Measurements from ENCODE around the gene PNMA6A.
"Not testable (repeated sequence)": the region's sequence is repeated elsewhere in the genome, so short reads cannot be mapped to it uniquely, and the experiment has no call there.

The PNMA6A gene

GRCh38 chrX:153071909-153072583 lies at the start of gene PNMA6A:
Gene PNMA6A, plus strand, starts transcription at chrX:153072454. Its CDS starts 609 bp downstream, at chrX:153073063.
- not testable (repeated sequence) for H3K9ac ChIP-seq (ENCODE audit: low read length); H3K27me3 ChIP-seq (replicated peaks; ENCODE audit: control insufficient read depth, insufficient read depth, low read length); H3K9me3 ChIP-seq (ENCODE audit: control insufficient read depth, low read length); H3K36me3 ChIP-seq (ENCODE audit: control insufficient read depth, insufficient read depth, low read length, severe bottlenecking); DNase-seq (ENCODE audit: low read depth); H3K4me1 ChIP-seq (ENCODE audit: control insufficient read depth, insufficient read depth, low read length); H3K4me3 ChIP-seq (ENCODE audit: low read length)

GRCh38 chrX:153026501-153026900 lies 45.8 kb upstream of the PNMA6A start:
- not testable (repeated sequence) for H3K9me3 ChIP-seq (ENCODE audit: control insufficient read depth, low read length); H3K4me3 ChIP-seq (ENCODE audit: low read length); H3K4me1 ChIP-seq (ENCODE audit: control insufficient read depth, insufficient read depth, low read length); H3K36me3 ChIP-seq (ENCODE audit: control insufficient read depth, insufficient read depth, low read length, severe bottlenecking); DNase-seq (ENCODE audit: low read depth); H3K9ac ChIP-seq (ENCODE audit: low read length)
- peaks cover 15% of the 10 kb centered on the region for H3K27me3 ChIP-seq (replicated peaks; ENCODE audit: control insufficient read depth, insufficient read depth, low read length)

GRCh38 chrX:153028487-153028886 lies 43.8 kb upstream of the PNMA6A start:
- not testable (repeated sequence) for H3K4me3 ChIP-seq (ENCODE audit: low read length); H3K9me3 ChIP-seq (ENCODE audit: control insufficient read depth, low read length); H3K9ac ChIP-seq (ENCODE audit: low read length); DNase-seq (ENCODE audit: low read depth); H3K36me3 ChIP-seq (ENCODE audit: control insufficient read depth, insufficient read depth, low read length, severe bottlenecking); H3K4me1 ChIP-seq (ENCODE audit: control insufficient read depth, insufficient read depth, low read length)
- peaks cover 12% of the 10 kb centered on the region for H3K27me3 ChIP-seq (replicated peaks; ENCODE audit: control insufficient read depth, insufficient read depth, low read length)

- Histone ChIP-seq H3K4me1 (ENCODE audit: control insufficient read depth, insufficient read depth, low read length) (no peaks in the 10 kb centered on the region), H3K9me3 (ENCODE audit: control insufficient read depth, low read length) (no peaks in the 10 kb centered on the region), H3K27me3 (replicated peaks; ENCODE audit: control insufficient read depth, insufficient read depth, low read length) (peaks cover 15% of the 10 kb centered on the region), H3K9ac (ENCODE audit: low read length) (no peak overlapping the region), H3K4me3 (ENCODE audit: low read length) (no peak overlapping the region), H3K36me3 (ENCODE audit: control insufficient read depth, insufficient read depth, low read length, severe bottlenecking) (no peaks in the 10 kb centered on the region)
- DNase-seq (ENCODE audit: low read depth): no peak
Observed at GRCh38 chrX:153029162-153029561, 43.1 kb upstream of the PNMA6A start.

- Histone ChIP-seq H3K36me3 (ENCODE audit: control insufficient read depth, insufficient read depth, low read length, severe bottlenecking) (no peaks in the 10 kb centered on the region), H3K27me3 (replicated peaks; ENCODE audit: control insufficient read depth, insufficient read depth, low read length) (peaks cover 13% of the 10 kb centered on the region), H3K4me3 (ENCODE audit: low read length) (no peak overlapping the region), H3K4me1 (ENCODE audit: control insufficient read depth, insufficient read depth, low read length) (no peaks in the 10 kb centered on the region), H3K9me3 (ENCODE audit: control insufficient read depth, low read length) (no peaks in the 10 kb centered on the region), H3K9ac (ENCODE audit: low read length) (no peak overlapping the region)
- DNase-seq (ENCODE audit: low read depth): no peak
Observed at GRCh38 chrX:153029875-153030274, 42.4 kb upstream of the PNMA6A start.

GRCh38 chrX:153030801-153031200 lies 41.5 kb upstream of the PNMA6A start:
- Histone ChIP-seq H3K36me3 (ENCODE audit: control insufficient read depth, insufficient read depth, low read length, severe bottlenecking) (no peaks in the 10 kb centered on the region), H3K4me1 (ENCODE audit: control insufficient read depth, insufficient read depth, low read length) (no peaks in the 10 kb centered on the region), H3K4me3 (ENCODE audit: low read length) (no peak overlapping the region), H3K9me3 (ENCODE audit: control insufficient read depth, low read length) (no peaks in the 10 kb centered on the region), H3K27me3 (replicated peaks; ENCODE audit: control insufficient read depth, insufficient read depth, low read length) (peaks cover 9% of the 10 kb centered on the region), H3K9ac (ENCODE audit: low read length) (no peak overlapping the region)
- DNase-seq (ENCODE audit: low read depth): no peak

- no peaks in the 10 kb centered on the region for H3K36me3 ChIP-seq (ENCODE audit: control insufficient read depth, insufficient read depth, low read length, severe bottlenecking)
- DNase-seq (ENCODE audit: low read depth): peak; percentile 71
- no peaks in the 10 kb centered on the region for H3K9me3 ChIP-seq (ENCODE audit: control insufficient read depth, low read length)
- H3K27me3 ChIP-seq (replicated peaks; ENCODE audit: control insufficient read depth, insufficient read depth, low read length): peaks cover 20% of the 10 kb centered on the region
- H3K9ac ChIP-seq (ENCODE audit: low read length): peak overlapping the region; percentile 72
- peak overlapping the region; percentile 70 for H3K4me3 ChIP-seq (ENCODE audit: low read length)
- H3K4me1 ChIP-seq (ENCODE audit: control insufficient read depth, insufficient read depth, low read length): no peaks in the 10 kb centered on the region
Observed at GRCh38 chrX:153032397-153033118, 39.7 kb upstream of the PNMA6A start.

GRCh38 chrX:153049093-153049492 lies 23.2 kb upstream of the PNMA6A start:
- Histone ChIP-seq H3K27me3 (replicated peaks; ENCODE audit: control insufficient read depth, insufficient read depth, low read length) (peaks cover 56% of the 10 kb centered on the region), H3K9me3 (ENCODE audit: control insufficient read depth, low read length) (peaks cover 18% of the 10 kb centered on the region), H3K9ac (ENCODE audit: low read length) (no peak overlapping the region), H3K4me1 (ENCODE audit: control insufficient read depth, insufficient read depth, low read length) (no peaks in the 10 kb centered on the region), H3K4me3 (ENCODE audit: low read length) (no peak overlapping the region), H3K36me3 (ENCODE audit: control insufficient read depth, insufficient read depth, low read length, severe bottlenecking) (no peaks in the 10 kb centered on the region)
- no peak for DNase-seq (ENCODE audit: low read depth)

GRCh38 chrX:153052534-153052933 lies 19.7 kb upstream of the PNMA6A start:
- DNase-seq (ENCODE audit: low read depth): peak; percentile 9
- peaks cover 18% of the 10 kb centered on the region for H3K9me3 ChIP-seq (ENCODE audit: control insufficient read depth, low read length)
- no peaks in the 10 kb centered on the region for H3K4me1 ChIP-seq (ENCODE audit: control insufficient read depth, insufficient read depth, low read length)
- H3K9ac ChIP-seq (ENCODE audit: low read length): no peak overlapping the region
- peaks cover 60% of the 10 kb centered on the region for H3K27me3 ChIP-seq (replicated peaks; ENCODE audit: control insufficient read depth, insufficient read depth, low read length)
- H3K36me3 ChIP-seq (ENCODE audit: control insufficient read depth, insufficient read depth, low read length, severe bottlenecking): no peaks in the 10 kb centered on the region
- H3K4me3 ChIP-seq (ENCODE audit: low read length): no peak overlapping the region

- Histone ChIP-seq H3K27me3 (replicated peaks; ENCODE audit: control insufficient read depth, insufficient read depth, low read length) (peaks cover 58% of the 10 kb centered on the region), H3K9ac (ENCODE audit: low read length) (no peak within 1 kb of the TSS), H3K4me3 (ENCODE audit: low read length) (no peak within 1 kb of the TSS), H3K4me1 (ENCODE audit: control insufficient read depth, insufficient read depth, low read length) (no peaks in the 10 kb centered on the region), H3K9me3 (ENCODE audit: control insufficient read depth, low read length) (no peaks in the 10 kb centered on the region), H3K36me3 (ENCODE audit: control insufficient read depth, insufficient read depth, low read length, severe bottlenecking) (no peaks in the 10 kb centered on the region)
- DNase-seq (ENCODE audit: low read depth): no peak
Observed at GRCh38 chrX:153055871-153056749, 16.1 kb upstream of the PNMA6A start, which contains the start of gene PNMA3. Gene PNMA3, plus strand, starts transcription at chrX:153056470. Its CDS starts 586 bp downstream, at chrX:153057056.

- DNase-seq (ENCODE audit: low read depth): no peak
- Histone ChIP-seq H3K9me3 (ENCODE audit: control insufficient read depth, low read length) (no peaks in the 10 kb centered on the region), H3K4me3 (ENCODE audit: low read length) (no peak overlapping the region), H3K4me1 (ENCODE audit: control insufficient read depth, insufficient read depth, low read length) (peaks cover 9% of the 10 kb centered on the region), H3K9ac (ENCODE audit: low read length) (no peak overlapping the region), H3K27me3 (replicated peaks; ENCODE audit: control insufficient read depth, insufficient read depth, low read length) (peaks cover 50% of the 10 kb centered on the region), H3K36me3 (ENCODE audit: control insufficient read depth, insufficient read depth, low read length, severe bottlenecking) (no peaks in the 10 kb centered on the region)
Observed at GRCh38 chrX:153057281-153057680, 15.0 kb upstream of the PNMA6A start.
